Measurements from ENCODE around the gene ESRRB.

The ESRRB gene

DNA sequence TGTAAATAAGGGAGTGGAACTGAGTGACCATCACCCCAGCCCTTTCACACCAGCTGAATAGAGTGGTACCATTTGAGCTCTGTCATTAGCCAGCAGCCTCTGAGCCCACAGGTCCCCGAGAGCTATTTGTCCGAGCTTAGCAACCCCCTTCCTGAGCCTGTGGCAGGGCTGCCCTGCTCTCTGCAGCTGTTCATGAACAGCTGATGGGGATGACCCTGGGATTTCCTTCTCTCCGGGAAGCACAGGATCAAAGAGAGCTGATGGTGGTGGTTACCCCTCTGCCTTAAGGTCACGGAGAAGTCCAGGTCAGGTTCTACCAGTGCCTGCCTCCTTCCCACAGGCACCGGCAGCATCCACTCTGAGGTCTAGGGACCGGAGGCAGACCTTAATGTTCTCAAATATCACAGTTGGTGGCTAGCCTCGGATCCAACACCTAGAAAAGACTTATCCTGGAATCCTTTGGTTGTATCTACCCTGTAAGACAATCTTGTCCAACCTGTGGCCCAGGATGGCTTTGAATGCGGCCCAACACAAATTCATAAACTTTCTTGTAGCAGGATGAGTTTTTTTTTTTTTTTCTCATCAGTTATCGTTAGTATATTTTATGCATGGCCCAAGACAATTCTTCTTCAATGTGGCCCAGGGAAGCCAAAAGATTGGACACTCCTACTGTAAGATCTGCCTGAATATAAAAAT, 81.1 kb downstream of the ESRRB start:
- DNase-seq, result no peak

DNA sequence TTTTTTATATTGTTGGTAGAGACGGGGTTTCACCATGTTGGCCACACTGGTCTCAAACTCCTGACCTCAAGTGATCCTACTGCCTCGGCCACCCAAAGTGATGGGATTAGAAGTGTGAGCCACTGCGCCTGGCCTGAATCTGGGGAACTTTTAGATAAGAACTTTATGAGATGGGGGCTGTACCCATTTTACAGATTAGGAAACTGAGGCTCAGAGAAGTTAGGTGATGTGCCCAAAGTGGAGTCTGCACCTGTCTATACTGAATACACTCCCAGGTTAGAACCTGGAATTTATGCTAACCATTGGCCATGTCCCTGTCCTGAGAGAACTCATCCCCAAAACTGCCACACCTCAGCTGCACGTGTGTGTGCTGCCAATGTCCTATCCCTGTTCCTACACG, 81.9 kb downstream of the ESRRB start:
- no peak for DNase-seq

DNA sequence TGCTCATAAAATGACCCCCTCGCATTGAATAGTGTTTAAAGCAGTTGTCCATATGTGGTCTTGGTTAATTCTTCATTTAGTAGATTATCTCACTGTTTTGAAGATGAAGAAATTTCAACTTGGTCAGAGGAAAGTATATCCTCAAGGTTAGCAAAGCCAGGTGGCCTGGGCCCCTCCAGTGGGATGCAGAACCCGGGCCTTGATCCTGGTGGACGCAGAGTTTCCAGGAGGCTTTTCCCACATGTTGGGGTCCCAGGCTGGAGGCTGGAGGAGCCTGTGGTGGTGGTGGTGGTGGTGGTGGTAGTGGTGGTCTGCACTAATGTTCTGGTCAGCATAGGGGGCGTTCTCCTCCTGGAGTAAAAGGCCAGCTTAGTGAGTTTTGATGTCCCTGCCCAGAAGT, 85.9 kb downstream of the ESRRB start:
- DNase-seq, result no peak

DNA sequence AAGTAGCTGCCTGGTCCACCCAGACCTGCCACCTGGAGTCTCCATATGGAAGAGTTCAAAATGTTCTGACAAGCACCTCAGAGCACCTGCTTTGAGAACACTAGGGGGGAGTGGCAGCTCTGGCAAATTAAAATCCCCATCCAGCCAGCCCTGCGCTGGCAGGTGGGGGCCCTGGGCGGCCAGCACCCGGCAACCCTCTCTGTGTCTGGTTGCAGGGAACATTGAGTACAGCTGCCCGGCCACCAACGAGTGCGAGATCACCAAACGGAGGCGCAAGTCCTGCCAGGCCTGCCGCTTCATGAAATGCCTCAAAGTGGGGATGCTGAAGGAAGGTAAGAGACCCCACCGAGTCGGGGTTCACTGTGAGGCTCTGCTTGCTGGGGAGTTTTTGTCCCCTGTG, 86.4 kb downstream of the ESRRB start:
- DNase-seq, result no peak

DNA sequence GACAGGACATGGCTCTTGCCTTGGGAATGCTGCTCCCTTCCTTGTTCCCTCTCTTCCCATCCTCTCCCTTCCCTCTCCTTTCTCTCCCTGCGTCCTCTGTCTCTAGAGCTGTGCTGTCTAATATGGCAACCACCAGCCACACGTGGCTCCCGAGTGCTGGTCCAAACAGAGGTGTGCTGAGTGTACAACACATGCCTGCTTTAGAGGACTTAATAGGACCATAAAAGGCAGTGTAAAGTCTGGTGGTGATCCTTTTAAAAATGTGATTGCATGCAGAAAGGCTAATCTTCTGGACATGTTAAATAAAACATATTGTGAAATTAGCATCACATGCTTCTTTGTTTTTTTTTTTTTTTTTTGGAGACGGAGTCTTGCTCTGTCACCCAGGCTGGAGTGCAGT, 87.2 kb downstream of the ESRRB start:
- DNase-seq, result no peak

DNA sequence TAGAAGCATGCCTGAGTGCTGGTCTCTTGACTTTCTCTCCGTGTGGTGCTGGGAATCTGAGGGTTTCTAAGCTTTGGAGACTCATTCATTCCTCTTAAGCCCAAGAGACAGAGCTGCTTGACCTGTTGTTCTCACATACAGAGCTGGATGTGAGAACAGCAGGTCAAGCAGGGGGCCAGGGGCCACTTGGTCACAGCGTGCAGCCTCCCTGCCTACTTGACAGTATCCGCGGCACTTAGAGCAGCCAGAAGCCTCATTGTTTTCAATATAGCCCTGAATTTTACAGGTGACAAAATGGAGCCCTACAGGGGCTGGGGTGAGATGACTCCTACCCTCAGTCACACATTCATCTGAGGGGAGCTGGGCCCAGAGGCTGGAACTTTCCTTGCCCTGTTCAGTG, 88.9 kb downstream of the ESRRB start:
- DNase-seq, result no peak

DNA sequence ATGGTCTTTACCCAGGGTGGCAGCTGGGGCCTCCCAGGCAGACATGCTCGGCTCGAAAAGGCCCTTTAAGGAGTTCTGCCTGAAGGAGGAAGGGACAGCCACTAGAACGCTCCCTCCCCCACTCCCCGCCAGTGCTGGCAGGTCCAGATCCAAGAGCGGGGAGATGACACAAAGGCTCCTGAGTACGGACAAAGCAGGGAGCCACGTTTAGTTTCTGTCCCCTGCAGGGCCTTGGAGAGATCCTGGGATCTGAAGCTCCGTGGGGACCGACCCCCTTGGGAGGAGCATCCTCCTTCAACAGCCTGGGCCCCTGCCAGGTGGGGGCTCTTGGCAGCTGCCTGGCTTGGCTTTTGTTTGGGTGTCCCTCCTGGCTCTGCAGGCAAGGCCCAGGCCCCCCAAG, 89.7 kb downstream of the ESRRB start:
- DNase-seq, result no peak

DNA sequence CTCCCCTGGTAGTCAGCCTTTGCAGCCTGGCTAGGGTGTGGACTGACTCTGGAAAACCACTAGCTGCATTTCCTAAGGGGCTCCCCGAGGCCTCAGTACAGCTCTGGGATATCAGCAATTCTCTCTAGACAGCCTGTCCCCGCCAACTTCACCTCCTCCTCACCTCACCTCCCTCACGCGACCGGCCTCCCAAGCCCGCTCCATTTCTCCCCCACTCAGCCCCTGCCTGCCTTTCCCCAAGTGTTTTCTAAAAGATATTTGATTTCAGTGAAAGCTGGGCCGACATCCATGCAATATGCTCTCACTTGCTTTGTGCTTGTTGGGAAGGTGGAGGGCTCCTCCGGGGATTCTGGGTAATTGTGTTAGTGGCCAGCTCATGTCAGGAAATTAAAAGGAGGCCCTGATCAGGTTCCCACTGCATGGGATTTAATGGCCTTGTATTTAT, 91.8 kb downstream of the ESRRB start:
- no peak for DNase-seq

DNA sequence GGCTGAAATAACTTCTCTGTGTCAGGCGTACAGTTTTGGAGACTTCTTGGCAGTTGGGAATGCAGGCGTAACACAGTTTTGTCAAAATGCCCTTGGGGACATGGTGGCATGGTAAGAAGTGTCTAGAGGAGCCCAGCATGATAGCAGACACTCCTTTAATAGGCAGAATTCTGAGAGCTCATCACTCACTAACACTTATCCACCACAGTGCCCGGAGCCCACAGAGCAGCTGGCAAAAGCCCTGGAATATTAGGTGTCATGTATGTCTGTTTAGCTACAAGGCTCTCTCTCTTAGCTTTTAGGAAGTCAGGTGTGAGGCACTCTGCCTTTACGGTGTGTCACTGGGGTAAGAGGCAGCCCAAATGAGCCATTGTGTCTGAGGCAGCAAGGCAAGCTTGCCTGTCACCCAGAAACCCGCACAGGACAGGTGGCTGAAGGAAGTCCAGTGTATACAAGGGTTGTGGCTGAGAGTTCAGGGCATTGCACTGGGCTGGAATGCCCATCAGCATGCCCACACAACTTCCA, 96.3 kb downstream of the ESRRB start:
- no peak for DNase-seq

DNA sequence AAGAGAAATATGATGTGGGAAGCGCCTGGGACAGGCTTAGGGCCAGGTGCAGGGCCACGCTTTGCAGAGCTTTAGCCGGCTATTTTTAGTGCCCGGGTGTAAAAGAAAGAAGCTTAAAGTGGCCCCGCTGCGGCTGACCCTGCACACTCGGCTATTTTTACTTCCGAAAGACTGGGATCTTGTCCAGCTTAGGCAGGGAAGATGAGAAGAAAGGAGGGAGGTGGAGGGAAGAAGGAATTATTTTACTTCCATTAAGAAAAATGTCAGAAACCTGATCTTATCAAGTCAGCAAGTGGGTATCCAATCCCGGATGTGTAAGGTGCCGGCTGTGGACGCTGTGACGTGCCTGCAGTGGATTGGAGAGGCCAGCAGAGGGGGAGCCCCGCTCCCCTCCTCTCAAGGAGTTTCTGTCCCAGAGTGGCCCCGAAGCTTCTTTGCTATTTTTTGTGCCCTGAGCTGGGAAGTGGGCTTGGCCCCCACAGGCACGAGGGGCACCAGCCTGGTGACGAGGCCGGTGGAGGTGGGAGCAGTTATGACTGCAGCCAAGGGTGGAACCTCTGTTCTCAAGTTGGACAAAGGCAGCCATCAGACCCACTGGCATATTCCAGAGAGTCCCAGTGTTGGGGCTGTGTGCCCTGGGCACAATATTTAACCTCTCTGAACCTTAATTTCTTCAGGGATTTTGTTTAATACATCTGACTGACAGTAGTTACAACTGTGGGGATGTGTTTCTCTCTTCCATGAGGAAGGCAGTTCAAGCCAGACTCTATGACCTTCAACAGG, 97.7 kb downstream of the ESRRB start:
- DNase-seq, result no peak

DNA sequence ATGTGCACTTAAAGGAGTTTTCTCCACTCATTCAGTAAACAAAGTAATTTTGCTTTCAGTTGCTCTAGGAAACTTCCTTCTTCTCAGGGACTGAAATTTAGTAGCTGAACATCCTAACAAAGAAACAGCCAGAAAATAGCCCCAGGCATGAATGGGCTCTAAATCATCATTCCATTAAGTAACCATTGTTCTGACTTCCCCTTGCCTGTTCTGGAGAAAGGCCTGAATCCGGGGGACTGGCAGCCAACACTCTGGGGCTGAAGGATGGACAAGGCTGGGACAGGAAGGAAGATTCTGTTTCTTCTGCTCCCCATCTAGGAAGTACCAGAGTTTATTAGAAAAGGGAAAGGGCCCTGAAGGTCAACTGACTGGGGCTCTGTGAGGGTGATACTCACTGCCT, 104.5 kb downstream of the ESRRB start:
- no peak for DNase-seq

DNA sequence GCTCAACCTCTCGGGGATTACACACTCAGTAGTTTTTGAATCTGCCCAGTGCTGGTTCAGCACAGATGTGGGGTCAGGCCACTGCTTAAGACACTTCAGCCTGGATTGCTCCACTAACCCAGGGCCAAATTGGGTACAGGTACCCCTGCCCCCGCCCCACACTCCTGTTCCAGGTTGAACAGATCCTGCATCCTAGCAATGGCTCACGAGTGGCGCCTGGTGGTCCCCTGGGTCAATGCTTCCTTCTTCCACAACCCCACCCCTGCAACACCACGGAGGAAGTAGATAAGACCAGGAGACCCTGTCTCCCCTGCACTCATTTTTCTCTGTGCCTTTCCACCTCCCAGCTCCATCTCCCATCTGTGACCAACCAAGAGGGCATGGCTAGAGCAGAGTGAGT, 108.4 kb downstream of the ESRRB start:
- no peak for DNase-seq

DNA sequence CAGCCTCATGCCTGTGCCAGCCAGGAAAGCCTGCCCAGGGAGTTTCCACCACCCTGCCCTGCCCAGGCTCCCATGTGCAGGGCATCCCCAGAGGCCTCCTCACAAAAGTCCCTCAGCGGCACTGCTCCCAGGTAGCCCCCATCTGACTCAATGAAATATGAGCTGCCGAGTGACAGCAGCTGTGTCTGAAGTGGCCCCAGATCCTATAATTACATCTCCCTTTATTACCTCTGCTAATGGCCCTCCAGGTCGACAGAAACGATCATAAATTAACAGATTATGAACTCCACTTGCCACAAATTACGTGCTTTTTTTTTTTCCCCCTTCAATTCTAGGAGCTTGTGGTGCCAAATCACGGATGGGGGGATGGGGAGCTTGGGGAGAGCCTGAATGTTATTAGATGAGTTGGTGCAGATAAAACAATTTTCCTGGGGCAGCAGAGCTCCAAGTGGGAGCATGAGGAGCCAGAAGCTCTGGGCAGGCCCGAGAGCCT, 110.4 kb downstream of the ESRRB start:
- DNase-seq, result peak; percentile 89

DNA sequence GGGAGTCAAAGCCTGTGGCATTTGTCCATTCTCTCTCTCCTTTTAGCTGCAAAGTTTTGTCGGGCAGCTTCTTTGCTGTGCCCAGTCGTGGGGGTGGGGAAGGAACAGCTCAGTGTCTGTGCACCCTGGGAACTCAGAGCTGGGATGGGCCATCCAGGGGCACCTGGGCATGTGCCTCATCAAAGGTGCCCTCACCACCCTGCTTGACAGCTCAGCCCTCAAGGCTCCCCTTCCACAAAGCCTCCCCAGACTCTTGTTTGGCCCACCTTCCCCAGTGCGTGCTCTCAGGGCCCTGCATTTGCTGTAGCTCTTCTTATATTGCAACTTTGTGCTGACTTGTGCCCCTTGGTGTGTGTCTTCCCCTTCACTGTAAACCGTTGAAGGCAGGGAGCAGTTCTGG, 112.6 kb downstream of the ESRRB start:
- DNase-seq, result no peak

DNA sequence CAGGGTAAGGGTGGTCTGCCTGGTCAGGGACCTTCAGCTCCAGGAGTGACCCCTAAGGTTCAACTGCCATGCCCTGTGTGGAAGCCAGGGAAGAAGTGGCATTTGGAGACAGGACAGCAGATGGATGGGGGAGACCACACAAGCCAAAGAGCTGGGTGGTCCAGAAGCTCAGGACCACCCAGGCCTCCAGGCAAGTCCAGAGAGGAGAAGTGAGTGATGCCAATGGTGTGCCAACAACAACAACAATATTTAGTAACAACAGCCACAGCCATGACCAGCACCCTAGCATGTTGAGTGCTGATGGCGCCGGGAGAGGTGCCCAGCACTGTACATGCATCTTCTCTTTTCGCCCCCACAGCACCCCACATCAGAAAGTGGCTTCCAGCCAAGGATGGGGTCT, 113.7 kb downstream of the ESRRB start:
- DNase-seq, result no peak

DNA sequence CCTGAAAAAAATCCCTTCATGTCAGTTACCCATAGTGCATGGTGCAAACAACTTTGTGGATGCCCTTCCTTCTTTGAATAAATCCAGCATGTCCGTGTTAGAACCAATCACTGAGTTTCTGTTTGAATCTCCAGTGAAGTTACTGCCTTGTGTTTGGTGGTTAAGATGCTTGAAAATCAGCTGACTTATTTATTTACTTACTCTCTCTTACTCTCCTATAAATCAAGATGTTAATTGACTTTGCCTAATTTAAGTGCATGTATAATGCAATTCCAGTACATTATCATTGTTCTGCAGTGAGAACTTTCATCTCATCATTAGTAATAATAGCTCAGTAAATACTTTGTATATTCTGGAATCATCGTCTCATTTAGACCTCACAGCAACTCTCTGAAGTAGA, 114.2 kb downstream of the ESRRB start:
- no peak for DNase-seq

DNA sequence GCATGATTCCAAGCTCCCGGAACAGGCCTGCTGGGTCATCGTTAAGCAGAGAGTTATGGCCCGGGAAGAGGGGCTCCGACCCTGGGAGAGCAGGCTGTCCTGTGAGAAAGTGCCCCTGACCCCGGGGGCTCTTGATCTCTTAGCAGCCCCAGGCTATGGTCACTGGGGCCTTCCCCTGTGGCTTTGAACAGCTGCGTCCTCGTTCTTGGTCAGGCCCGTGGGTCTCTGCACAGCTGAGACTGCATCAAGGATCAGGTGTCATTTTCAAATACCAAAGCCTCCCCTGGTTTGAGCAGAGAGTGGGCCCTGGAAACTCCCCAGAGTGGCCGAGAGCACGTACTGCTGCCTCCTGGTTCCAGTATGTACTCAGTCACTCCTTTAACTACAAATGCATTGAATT, 114.8 kb downstream of the ESRRB start:
- no peak for DNase-seq

DNA sequence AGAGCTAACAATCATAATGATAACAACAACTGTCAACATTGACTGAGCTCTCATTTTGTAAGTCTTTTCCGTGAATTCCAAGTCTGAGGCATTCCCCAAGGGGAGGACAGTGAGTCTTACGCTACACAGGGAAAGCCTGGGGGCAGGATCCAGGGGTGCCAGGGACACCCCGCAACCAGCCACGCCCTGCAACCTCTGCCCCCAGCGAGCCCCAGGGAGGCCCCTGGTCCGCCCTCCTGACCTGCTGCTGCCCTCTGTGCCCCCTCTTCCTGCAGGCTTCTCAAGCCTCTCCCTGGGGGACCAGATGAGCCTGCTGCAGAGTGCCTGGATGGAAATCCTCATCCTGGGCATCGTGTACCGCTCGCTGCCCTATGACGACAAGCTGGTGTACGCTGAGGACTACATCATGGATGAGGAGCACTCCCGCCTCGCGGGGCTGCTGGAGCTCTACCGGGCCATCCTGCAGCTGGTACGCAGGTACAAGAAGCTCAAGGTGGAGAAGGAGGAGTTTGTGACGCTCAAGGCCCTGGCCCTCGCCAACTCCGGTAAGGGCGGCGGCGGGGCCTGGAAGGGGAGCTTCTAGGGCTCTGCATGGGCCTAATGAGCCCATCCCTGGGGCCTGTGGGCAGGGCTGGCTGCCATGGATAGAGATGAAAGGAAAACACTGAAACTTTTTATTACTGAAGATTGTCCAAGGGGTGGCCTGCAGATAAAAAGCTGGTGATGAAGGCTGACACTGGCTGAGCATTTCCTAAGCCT, 115.4 kb downstream of the ESRRB start:
- DNase-seq, result no peak

DNA sequence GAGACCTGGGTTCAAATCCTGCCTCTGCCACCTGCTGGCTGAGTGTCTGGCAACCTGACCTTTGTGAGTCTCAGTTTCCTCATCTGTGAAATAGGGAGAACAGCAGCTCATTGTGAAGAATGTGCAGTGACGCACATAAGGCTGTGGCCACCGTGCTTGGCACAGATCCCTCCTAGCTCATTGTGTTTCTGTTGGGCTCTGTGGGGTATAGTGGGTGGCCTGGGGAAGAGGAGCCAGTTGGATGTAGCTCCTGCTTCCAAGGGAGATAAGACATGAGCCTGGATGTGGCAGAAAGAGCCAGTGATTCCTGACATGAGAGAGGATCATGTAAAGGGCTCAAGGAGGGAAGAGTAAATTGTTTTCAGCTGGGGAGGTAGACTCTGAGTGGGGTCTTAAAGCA, 120.0 kb downstream of the ESRRB start:
- no peak for DNase-seq

DNA sequence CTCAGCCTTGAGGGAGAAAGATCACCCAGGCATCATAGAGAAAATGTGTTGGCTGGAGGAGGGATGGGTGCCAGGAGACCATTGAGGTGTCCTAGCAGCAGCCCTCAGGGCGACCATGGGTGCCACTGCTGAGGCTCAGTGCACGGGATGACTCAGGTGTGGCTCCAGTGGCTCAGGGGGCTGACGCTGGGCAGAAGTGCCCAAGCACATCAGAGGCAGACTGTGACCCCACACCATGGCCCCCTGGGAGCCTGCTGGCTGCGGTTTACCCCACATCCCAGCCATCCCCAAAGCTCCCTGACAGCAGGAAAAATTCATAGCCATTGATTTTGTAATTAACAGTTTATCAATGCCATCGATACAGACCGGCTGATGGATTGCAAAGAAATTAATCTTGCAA, 120.7 kb downstream of the ESRRB start:
- no peak for DNase-seq

DNA sequence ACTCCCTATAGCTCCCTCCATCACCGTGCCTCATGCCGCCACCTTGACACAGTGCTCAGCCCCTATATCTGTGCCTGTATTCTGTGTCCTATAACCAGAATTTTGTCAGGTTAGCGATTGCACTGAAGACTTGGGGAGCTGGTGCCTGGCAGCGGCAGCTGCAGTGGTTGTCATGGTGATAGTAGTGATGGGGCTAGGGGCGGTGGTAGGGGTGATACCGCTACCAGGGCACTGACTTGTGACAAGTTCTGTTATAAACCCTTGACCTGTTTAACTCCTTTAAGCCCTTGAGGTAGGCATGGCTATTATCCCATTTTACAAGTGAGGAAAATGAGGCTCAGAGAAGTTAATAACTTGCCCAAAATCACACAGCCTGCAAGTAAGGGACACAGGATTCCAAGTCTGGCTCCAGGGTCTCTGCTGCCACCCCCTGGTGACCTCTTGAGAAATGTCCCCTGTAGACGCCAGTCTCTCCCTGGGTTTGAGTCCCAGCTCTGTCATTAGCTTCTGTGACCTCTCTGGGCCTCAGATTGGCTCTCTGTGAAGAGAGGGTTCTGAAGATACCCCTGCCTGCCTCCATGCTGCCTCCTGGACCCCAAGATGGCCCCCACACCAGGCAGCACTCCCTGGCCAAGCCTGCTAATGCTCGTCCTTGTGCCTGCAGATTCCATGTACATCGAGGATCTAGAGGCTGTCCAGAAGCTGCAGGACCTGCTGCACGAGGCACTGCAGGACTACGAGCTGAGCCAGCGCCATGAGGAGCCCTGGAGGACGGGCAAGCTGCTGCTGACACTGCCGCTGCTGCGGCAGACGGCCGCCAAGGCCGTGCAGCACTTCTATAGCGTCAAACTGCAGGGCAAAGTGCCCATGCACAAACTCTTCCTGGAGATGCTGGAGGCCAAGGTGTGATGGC, 121.9 kb downstream of the ESRRB start:
- no peak for DNase-seq

DNA sequence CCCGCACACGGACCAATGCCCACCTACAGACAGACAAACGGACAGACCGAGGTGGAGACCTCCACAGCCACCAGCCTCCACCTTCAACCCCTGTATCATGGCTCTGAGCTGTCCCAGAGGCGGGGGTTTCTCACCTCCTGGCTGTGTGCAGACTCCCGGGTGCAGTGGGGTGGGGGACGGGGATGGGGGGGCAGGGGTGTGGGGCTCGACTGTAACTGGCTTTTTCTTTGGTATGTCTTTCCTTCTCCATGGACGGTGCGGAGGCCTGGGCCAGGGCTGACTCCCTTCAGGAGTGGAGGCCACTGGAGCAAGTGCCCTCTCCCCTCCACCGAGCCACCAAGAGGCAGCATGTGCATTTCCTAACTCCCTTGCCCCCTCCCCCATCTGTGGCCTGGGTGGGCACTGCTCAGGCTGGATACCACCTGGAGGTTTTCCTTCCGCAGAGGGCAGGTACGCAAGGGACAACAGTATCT, 122.6 kb downstream of the ESRRB start:
- no peak for DNase-seq

All from COR-L47 (cell line).